ENCODE measurements around the gene KIFAP3.

- TF ChIP-seq CTCF (IDR thresholded peaks at IDR 0.05) (peak; percentile 3), EZH2 (IDR thresholded peaks at IDR 0.05) (peak; percentile 20)
Measured at GRCh38 chr1:169892927-169893644, 181.4 kb downstream of the KIFAP3 start.

Data from neural progenitor cell (in vitro differentiated cells).